Adrenal gland (tissue), 12 donors: ENCODE measurements around the gene NUMA1. TPM values are rescaled to one million over a fixed set of nuclear protein-coding genes. Genes with fewer than 3 reads are reported as not detected.
A peak's percentile ranks its signal among the peaks of the same experiment; 100 is the strongest.

Experiments
- DNase-seq, 7 donors: peaks; one replicate each; pipeline ENCODE4 v3.0.0-alpha.2; 2019 to 2020
- H3K27ac ChIP-seq, 5 donors: fragments of 200-600 bp; sonication (generic) in 4 of 5; 1 replicate in 3 of 5; 2 replicates in 2 of 5; pipeline versions ENCODE4 v1.5.1 to v1.8.0; 2016 to 2020; ENCODE audit warnings: mild to moderate bottlenecking in 1 of 5
- H3K27me3 ChIP-seq: fragments of 200-600 bp; 2 replicates; pipeline ENCODE4 v1.8.0; 2021
- H3K36me3 ChIP-seq, 2 donors: fragments of 200-600 bp; replicated peaks in 1 of 2; 1 replicate in 1 of 2; 2 replicates in 1 of 2; pipeline versions ENCODE4 v1.5.1 to v1.8.0; 2018 to 2022
- H3K4me1 ChIP-seq, 2 donors: fragments of 200-600 bp; replicated peaks in 1 of 2; 1 replicate in 1 of 2; 2 replicates in 1 of 2; pipeline versions ENCODE4 v1.5.1 to v1.8.0; 2018 to 2021
- H3K4me3 ChIP-seq, 4 donors: fragments of 200-600 bp; sonication (generic) in 3 of 4; one replicate each; pipeline ENCODE4 v1.5.1; 2016 to 2018
- H3K9me3 ChIP-seq, 3 donors: fragments of 200-600 bp; sonication (generic) in 1 of 3; replicated peaks in 1 of 3; 1 replicate in 2 of 3; 2 replicates in 1 of 3; pipeline versions ENCODE4 v1.5.1 to v1.8.0; 2016 to 2021
- CTCF ChIP-seq, 6 experiments: fragments of 450-650 bp in 4 of 6; fragments of 200-600 bp in 2 of 6; sonication (generic) in 1 of 6; IDR thresholded peaks; 1 replicate in 5 of 6; 2 replicates in 1 of 6; pipeline versions ENCODE4 v1.5.1 to v1.8.0; 2016 to 2021; ENCODE audit warnings: antibody characterized with exemption in 6 of 6, mild to moderate bottlenecking in 2 of 6, moderate library complexity in 1 of 6
- POLR2A ChIP-seq, 2 donors: fragments of 450-650 bp; IDR thresholded peaks; one replicate each; pipeline ENCODE4 v1.6.1; 2017; ENCODE audit warnings: antibody characterized with exemption in 2 of 2, mild to moderate bottlenecking in 2 of 2, moderate library complexity in 1 of 2
- WGBS, 4 donors: extraction: QIAGEN DNeasy Blood & Tissue Kit in 2 of 4; methylation state at CpG; one replicate each; pipeline versions ENCODE4 v1.1.5 to v1.1.7; 2013 to 2017; 5-methylcytosine and 5-hydroxymethylcytosine counted together
- intact Hi-C, 2 donors: fragments of 100-400 bp; cut with DNase I; formaldehyde crosslinking; loops; one replicate each; pipeline versions ENCODE4 v1.14.1 to v1.15.0; 2022 to 2023
- polyA plus RNA-seq, 3 donors: library from polyadenylated mRNA; stranded (reverse); fragments of 200-250 nt in 2 of 3; fragments of 350-450 nt in 1 of 3; fragmentation: Illumina TruSeq in 1 of 3; extraction: RNeasy Lipid Tissue Mini Kit (QIAGEN cat#74804) in 1 of 3; gene quantifications; one replicate each; pipeline ENCODE4 v1.2.3, GENCODE V29; 2013 to 2014
- total RNA-seq, 9 donors: library from RNA; depleted of rRNA in 4 of 9; stranded (reverse); fragments of >200 nt in 4 of 9; fragments of 120-200 nt in 1 of 9; fragmentation: NEBNext Ultra II Directional in 1 of 9; extraction: Animal tissue kit (Norgen Biotek cat#: 25700) in 1 of 9; gene quantifications; one replicate each; pipeline versions ENCODE4 v1.1.0 to v1.2.4, GENCODE V29; 2013 to 2023
- donor health status: healthy with polysubstance abuse.
- donor health status: Bipolar disorder and iron deficiency.
- donor health status: DM: yes; HTN: yes; CAD: no.
- donor health status: DM: no; HTN: no; CAD: no.
- donor health status: DM: no; HTN: no; CAD: no.
- donor health status: DM: yes; HTN: yes; CAD: no.

The NUMA1 gene
- total and polyA plus RNA-seq, 12 donors = 86.7 to 677 (median 274) TPM

- Histone ChIP-seq H3K9me3 (no peaks in the 10 kb centered on the region), H3K27ac (no peak overlapping the region), H3K27me3 (no peaks in the 10 kb centered on the region), H3K4me3 (no peak overlapping the region), H3K4me1 (peaks cover 9 to 28% of the 10 kb centered on the region in 2 donors), H3K36me3 (peaks cover 0 to 76% of the 10 kb centered on the region in 2 donors)
- peak in 2 of 7 donors; percentile 40 to 56 for DNase-seq
- TF ChIP-seq CTCF (IDR thresholded peaks at IDR 0.05) = no peak
- no peak for TF ChIP-seq POLR2A (IDR thresholded peaks at IDR 0.05)
- WGBS, 4 donors = 87 to 92% (median 88%) methylated on average over 14 to 20 of the region's 20 CpGs
- intact Hi-C loops = no loop called here
Measured at GRCh38 chr11:72003776-72004171, 76.6 kb downstream of the NUMA1 start.

GRCh38 chr11:72002841-72003775 is 77.2 kb downstream of the NUMA1 start:
- TF ChIP-seq POLR2A (IDR thresholded peaks at IDR 0.05) = no peak
- no peak for TF ChIP-seq CTCF (IDR thresholded peaks at IDR 0.05)
- H3K4me3 ChIP-seq = no peak overlapping the region
- H3K27ac ChIP-seq = peak overlapping the region in 1 of 5 donors; percentile 92
- 85 to 90% (median 87%) methylated on average over 9 to 12 of the region's 12 CpGs for WGBS, 4 donors
- peak in 1 of 7 donors; percentile 55 for DNase-seq
- intact Hi-C loops = no loop called here
- H3K4me1 ChIP-seq = peaks cover 9 to 29% of the 10 kb centered on the region in 2 donors
- H3K36me3 ChIP-seq = peaks cover 0 to 69% of the 10 kb centered on the region in 2 donors
- H3K27me3 ChIP-seq = no peaks in the 10 kb centered on the region
- no peaks in the 10 kb centered on the region for H3K9me3 ChIP-seq

- Histone ChIP-seq H3K4me1 (peaks cover 9 to 29% of the 10 kb centered on the region in 2 donors), H3K36me3 (peaks cover 0 to 58% of the 10 kb centered on the region in 2 donors), H3K9me3 (no peaks in the 10 kb centered on the region), H3K27me3 (no peaks in the 10 kb centered on the region), H3K27ac (peak overlapping the region in 1 of 5 donors; percentile 92), H3K4me3 (no peak overlapping the region)
- WGBS, 4 donors = 70 to 73% (median 71%) methylated on average over 10 of the region's 10 CpGs
- peak in 2 of 7 donors; percentile 29 to 52 for DNase-seq
- TF ChIP-seq POLR2A (IDR thresholded peaks at IDR 0.05) (no peak), CTCF (IDR thresholded peaks at IDR 0.05) (no peak)
- intact Hi-C loops = no loop called here
Measured at GRCh38 chr11:72001834-72002591, 78.3 kb downstream of the NUMA1 start.

- no peak for TF ChIP-seq CTCF (IDR thresholded peaks at IDR 0.05)
- no peak for TF ChIP-seq POLR2A (IDR thresholded peaks at IDR 0.05)
- intact Hi-C loops = no loop called here
- 70 to 87% (median 78%) methylated on average over 8 to 11 of the region's 11 CpGs for WGBS, 4 donors
- Histone ChIP-seq H3K27ac (peak overlapping the region in 2 of 5 donors; percentile 92 to 97), H3K9me3 (no peaks in the 10 kb centered on the region), H3K27me3 (no peaks in the 10 kb centered on the region), H3K4me3 (no peak overlapping the region), H3K4me1 (peaks cover 9 to 29% of the 10 kb centered on the region in 2 donors), H3K36me3 (peaks cover 0 to 51% of the 10 kb centered on the region in 2 donors)
- peak in 1 of 7 donors; percentile 34 for DNase-seq
Measured at GRCh38 chr11:72001285-72001684, 79.1 kb downstream of the NUMA1 start.
